Activated T-helper 17 cell treated with anti-CD3 and anti-CD28 coated beads, Interleukin-2, amount 50 U/mL, for 72 hours (primary cell): ENCODE data around the gene GCK. TPM values are rescaled to one million over a fixed set of nuclear protein-coding genes. Genes with fewer than 3 reads are reported as not detected.
"Not testable (repeated sequence)": the region's sequence is repeated elsewhere in the genome, so short reads cannot be mapped to it uniquely, and the experiment has no call there.

Source experiments
- ATAC-seq: fragments of 150-1000 bp; cut with Tn5 transposase; replicated peaks from 2 replicates; pipeline ENCODE4 v1.10.0; 2021; ENCODE audit warnings: mild to moderate bottlenecking, moderate library complexity
- H3K27ac Mint-ChIP-seq: one replicate; pipeline ENCODE4 v1.8.0; 2022; ENCODE audit warnings: mixed read lengths
- H3K27me3 Mint-ChIP-seq: one replicate; pipeline ENCODE4 v1.8.0; 2022; ENCODE audit warnings: mixed read lengths
- H3K36me3 Mint-ChIP-seq: one replicate; pipeline ENCODE4 v1.8.0; 2022; ENCODE audit warnings: low read depth, mild to moderate bottlenecking, mixed read lengths
- H3K4me1 Mint-ChIP-seq: one replicate; pipeline ENCODE4 v1.8.0; 2022; ENCODE audit warnings: mixed read lengths
- H3K4me3 Mint-ChIP-seq: one replicate; pipeline ENCODE4 v1.8.0; 2022; ENCODE audit warnings: mild to moderate bottlenecking, mixed read lengths
- H3K9me3 Mint-ChIP-seq: one replicate; pipeline ENCODE4 v1.8.0; 2022; ENCODE audit warnings: mixed read lengths
- total RNA-seq, 2 donors: library from RNA; stranded (reverse); gene quantifications; one replicate each; pipeline ENCODE4 v1.2.3, GENCODE V29; 2022

GCK gene
- total RNA-seq, 2 donors from 2014 or later, result 0.58 to 1.2 TPM

DNA sequence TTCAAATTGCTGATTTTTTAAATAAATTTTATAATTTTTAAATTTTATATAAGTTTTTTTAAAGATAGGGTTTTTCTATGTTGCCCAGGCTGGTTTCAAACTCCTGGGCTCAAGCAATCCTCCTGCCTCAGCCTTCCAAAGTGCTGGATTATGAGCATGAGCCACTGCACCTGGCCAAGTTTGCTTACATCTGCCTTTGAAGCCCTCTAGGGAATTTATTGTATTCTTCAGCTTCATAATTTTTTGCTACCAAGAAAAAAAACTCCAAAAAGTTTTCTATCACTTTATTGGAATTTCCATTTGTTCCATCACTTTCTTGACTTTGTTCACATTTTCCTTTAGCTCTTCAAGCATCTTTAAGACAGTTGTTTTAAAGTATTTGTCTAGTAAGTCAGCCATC lies 62.1 kb downstream of the GCK start:
- peaks cover 7% of the 10 kb centered on the region for H3K36me3 Mint-ChIP-seq
- peaks cover 10% of the 10 kb centered on the region for H3K4me1 Mint-ChIP-seq
- ATAC-seq, result no peak
- no peaks in the 10 kb centered on the region for H3K9me3 Mint-ChIP-seq
- H3K27ac Mint-ChIP-seq, result no peak overlapping the region
- H3K27me3 Mint-ChIP-seq, result no peaks in the 10 kb centered on the region
- H3K4me3 Mint-ChIP-seq, result no peak overlapping the region

DNA sequence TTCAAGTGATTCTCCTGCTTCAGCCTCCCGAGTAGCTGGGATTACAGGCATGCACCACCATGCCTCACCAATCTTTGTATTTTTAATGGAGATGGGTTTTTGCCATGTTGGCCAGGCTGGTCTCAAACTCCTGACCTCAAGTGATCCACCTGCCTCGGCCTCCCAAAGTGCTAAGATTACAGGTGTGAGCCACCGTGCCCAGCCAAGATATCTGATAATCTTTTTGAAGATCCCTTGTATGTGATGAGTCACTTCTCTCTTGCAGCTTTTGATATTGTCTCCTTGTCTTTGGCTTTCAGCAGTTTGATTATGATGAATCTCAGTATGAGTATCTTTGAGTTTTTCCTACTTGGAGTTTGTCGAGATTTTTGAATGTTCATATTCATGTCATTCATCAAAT lies 62.7 kb downstream of the GCK start:
- Mint-ChIP-seq H3K4me1 (peaks cover 10% of the 10 kb centered on the region), H3K36me3 (peaks cover 12% of the 10 kb centered on the region)
- ATAC-seq, H3K27me3 Mint-ChIP-seq, H3K9me3 Mint-ChIP-seq, H3K27ac Mint-ChIP-seq, H3K4me3 Mint-ChIP-seq: not testable (repeated sequence)

DNA sequence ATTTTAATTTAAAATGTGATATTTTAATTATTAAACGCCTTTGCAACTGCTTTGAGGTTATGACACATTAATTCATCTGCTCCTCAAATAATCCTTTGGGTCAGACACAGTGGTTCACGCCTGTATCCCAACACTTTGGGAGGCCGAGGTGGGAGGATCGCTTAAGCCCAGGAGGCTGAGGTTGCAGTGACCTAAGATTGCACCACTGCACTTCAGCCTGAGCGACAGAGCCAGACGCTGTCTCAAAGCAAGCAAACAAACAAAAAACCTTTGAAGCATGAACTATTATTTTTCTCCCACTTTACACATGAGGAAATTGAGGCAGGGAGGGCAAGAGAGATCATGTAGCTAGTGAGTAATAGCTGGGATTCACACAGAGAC lies 64.4 kb downstream of the GCK start:
- Mint-ChIP-seq H3K36me3 (peaks cover 29% of the 10 kb centered on the region), H3K4me1 (peaks cover 16% of the 10 kb centered on the region), H3K9me3 (no peaks in the 10 kb centered on the region), H3K4me3 (peak overlapping the region; percentile 85), H3K27ac (no peak overlapping the region), H3K27me3 (no peaks in the 10 kb centered on the region)
- ATAC-seq, result no peak

DNA sequence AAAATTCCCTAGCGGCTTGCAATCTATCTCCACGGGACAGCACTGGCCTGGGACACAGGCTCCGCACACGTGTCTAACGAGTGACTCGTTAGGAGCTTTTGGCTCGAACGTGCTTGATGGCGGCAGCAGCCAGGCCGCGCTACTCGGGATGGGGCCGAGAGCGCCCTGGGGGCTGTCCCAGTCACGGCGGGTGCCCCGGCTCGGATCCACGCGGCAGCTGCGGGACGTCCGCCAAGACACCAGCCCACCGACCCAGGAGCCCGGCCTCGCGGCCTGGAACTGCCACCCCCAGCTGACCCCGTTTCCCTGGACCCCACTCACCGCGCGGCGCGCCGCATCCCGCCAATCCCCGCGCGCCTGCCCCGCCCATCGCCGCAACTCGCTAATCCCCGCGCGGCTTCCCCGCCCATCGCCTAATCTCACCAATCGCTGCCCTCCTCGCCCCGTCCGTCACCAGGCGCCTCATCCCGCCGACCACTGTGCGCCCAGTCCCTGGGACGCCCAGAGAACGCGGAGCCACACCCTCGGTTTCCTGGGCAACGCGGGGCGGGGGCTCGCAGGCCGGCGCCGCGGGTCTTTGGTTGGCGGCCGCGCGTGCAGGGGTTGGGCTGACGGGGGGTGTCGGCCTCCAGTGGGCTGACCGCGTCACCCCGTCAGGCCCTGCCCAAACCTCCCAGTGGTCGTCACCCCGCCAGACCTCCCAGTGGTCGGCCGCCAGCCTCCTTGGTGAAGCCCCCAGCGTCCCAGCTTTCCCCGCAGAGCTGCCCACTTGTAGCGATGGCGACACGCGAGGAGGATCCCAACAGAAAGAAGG lies 65.8 kb downstream of the GCK start, which contains the start of gene POLD2:
TSS of gene POLD2 (minus strand) at position 359 of the 814 bp plus-strand sequence. CDS start 1,495 bp downstream, outside the sequence.
- no peaks in the 10 kb centered on the region for H3K27me3 Mint-ChIP-seq
- H3K27ac Mint-ChIP-seq, result peak within 1 kb of the TSS; percentile 93

DNA sequence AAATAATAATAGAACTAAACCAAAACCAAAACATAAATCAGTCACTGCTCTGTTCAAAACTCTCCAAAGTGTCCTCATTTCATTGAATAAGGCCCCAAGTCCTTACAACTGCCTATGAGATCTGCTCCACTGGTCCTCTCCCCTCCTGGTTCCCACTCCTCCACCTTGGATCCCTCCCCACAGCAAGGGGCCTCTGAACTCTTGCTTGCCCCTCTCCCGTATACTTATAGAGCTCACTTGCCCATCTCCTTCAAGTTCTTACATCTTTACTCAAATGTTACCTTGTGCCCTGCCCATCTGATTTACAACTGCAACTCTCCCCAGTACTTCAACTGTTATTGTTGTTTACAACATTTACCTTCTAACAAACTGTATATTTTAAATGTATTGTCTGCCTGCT lies 66.7 kb downstream of the GCK start:
- Mint-ChIP-seq H3K4me3 (peak overlapping the region; percentile 85), H3K27ac (peak overlapping the region; percentile 81), H3K27me3 (no peaks in the 10 kb centered on the region), H3K9me3 (no peaks in the 10 kb centered on the region), H3K36me3 (peaks cover 52% of the 10 kb centered on the region), H3K4me1 (peaks cover 23% of the 10 kb centered on the region)
- no peak for ATAC-seq

More for the DNA sequence above, 65.8 kb downstream of the GCK start, which contains the start of gene POLD2:
- H3K36me3 Mint-ChIP-seq, result peaks cover 44% of the 10 kb centered on the region
- H3K9me3 Mint-ChIP-seq, result no peaks in the 10 kb centered on the region
- peaks cover 20% of the 10 kb centered on the region for H3K4me1 Mint-ChIP-seq
- ATAC-seq, result peak; percentile 100
- peak within 1 kb of the TSS; percentile 85 for H3K4me3 Mint-ChIP-seq

DNA sequence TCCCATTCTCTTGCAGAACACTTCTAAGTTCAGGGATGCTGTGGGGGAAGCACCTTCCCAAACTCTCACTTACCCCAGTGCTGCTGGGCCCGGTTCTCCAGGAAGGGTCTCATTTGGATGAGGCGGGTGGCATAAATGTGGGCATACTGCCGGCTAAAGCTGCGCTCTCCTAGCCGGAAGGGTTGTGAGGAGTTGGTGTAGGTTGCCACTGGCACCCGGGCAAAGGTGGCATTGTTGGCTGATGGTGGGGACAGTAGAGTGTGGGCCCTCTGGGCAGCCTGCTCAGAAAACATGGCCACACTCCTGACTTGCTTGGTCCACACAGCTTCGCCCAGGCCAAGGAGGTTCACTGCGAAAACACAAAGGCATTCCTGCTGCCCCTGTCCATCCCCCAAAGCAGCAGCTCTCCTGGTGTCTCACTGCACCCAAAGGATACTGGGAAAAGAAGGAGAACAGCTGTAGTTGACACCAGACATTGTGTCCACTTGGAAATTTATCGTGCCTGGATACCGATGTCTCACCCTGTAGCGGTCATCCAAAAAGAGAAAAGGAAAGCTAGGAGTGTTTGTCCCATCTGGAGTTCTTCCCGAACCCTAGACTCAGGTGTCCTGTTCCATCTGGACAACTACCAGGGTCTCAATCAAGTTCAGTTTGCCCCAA lies 67.3 kb downstream of the GCK start:
- H3K4me1 Mint-ChIP-seq, result peaks cover 23% of the 10 kb centered on the region
- no peak for ATAC-seq
- no peaks in the 10 kb centered on the region for H3K9me3 Mint-ChIP-seq
- peak overlapping the region; percentile 85 for H3K4me3 Mint-ChIP-seq
- peaks cover 59% of the 10 kb centered on the region for H3K36me3 Mint-ChIP-seq
- peak overlapping the region; percentile 81 for H3K27ac Mint-ChIP-seq
- H3K27me3 Mint-ChIP-seq, result no peaks in the 10 kb centered on the region

DNA sequence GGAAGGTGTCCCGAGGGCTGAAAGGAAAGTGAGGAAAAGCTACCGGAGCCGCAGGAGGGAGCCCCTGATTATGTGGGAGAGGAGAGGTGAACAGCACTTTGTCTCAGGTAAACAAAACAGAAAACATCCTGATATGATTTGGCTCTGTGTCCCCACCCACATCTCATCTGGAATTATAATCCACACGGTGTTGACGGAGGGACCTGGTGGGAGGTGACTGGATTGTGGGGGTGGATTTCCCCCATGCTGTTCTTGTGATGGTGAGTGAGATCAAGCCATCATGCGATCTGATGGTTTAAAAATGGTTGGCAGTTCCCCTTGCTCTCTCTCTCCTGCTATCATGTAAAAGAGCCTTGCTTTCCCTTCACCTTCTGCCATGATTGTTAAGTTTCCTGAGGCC lies 68.8 kb downstream of the GCK start:
- H3K27ac Mint-ChIP-seq, result no peak overlapping the region
- H3K27me3 Mint-ChIP-seq, result no peaks in the 10 kb centered on the region
- H3K4me1 Mint-ChIP-seq, result peaks cover 23% of the 10 kb centered on the region
- H3K9me3 Mint-ChIP-seq, result no peaks in the 10 kb centered on the region
- H3K4me3 Mint-ChIP-seq, result peak overlapping the region; percentile 15
- ATAC-seq, result no peak
- H3K36me3 Mint-ChIP-seq, result peaks cover 67% of the 10 kb centered on the region

DNA sequence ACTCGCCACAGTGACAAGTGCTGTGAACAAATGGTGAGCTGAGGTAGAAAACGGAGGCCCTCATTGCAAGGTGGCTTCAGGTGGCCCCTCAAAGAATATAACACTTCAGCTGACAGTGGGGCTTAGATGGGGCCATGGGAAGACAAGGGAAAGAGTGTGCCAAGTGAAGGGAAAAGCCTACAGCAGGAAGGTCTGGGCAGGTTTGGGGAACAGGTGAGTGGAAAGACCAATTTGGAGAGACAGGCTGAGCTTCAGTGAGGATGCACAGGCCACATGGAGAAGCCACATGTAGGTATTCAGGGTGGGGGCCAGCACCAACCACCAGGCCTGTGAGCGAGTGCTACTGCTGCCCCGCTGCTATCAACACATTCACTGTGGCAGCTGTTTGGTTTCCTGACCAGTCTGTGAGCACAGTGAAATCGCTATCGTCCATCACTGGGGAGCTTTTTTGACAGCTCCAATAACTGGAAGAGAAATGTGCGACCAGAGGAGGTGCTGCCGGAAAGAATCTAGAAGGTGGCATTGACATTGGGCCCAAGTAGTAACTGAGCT lies 69.3 kb downstream of the GCK start:
- Mint-ChIP-seq H3K36me3 (peaks cover 72% of the 10 kb centered on the region), H3K27me3 (no peaks in the 10 kb centered on the region), H3K27ac (no peak overlapping the region), H3K4me3 (peak overlapping the region; percentile 15), H3K4me1 (peaks cover 23% of the 10 kb centered on the region), H3K9me3 (no peaks in the 10 kb centered on the region)
- ATAC-seq, result no peak

DNA sequence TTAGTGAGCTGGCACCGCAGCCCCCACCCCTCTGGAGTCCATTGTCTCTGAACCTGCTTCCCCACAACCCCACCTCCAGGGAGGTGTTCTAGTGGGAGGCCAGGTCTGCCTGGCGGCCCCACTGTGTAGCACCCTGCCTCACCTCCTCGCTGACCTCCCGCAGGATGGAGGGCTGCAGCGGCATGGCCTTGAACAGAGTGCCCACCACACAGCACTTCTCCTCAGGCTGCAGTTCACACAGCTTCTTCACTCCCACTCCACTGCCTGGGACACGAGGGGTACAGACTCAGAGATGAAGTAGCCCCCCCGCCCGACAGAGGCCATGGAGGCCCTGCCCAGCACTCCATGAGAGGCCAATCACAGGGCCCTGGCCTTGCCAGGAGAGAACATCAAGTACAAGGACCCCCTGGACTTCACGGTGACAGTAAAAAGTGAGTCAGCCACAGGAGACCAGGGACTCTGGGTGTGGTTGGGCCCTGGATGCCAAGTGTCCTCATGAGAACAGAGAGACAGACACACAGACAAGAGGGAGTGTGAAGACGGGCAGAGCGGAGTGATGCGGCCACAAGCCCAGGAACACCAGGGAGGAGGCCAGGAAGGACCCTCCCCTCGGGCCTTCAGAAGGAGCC lies 71.3 kb downstream of the GCK start:
- no peak overlapping the region for H3K4me3 Mint-ChIP-seq
- no peaks in the 10 kb centered on the region for H3K9me3 Mint-ChIP-seq
- ATAC-seq, result no peak
- no peaks in the 10 kb centered on the region for H3K27me3 Mint-ChIP-seq
- peaks cover 84% of the 10 kb centered on the region for H3K36me3 Mint-ChIP-seq
- no peak overlapping the region for H3K27ac Mint-ChIP-seq
- H3K4me1 Mint-ChIP-seq, result peaks cover 19% of the 10 kb centered on the region

DNA sequence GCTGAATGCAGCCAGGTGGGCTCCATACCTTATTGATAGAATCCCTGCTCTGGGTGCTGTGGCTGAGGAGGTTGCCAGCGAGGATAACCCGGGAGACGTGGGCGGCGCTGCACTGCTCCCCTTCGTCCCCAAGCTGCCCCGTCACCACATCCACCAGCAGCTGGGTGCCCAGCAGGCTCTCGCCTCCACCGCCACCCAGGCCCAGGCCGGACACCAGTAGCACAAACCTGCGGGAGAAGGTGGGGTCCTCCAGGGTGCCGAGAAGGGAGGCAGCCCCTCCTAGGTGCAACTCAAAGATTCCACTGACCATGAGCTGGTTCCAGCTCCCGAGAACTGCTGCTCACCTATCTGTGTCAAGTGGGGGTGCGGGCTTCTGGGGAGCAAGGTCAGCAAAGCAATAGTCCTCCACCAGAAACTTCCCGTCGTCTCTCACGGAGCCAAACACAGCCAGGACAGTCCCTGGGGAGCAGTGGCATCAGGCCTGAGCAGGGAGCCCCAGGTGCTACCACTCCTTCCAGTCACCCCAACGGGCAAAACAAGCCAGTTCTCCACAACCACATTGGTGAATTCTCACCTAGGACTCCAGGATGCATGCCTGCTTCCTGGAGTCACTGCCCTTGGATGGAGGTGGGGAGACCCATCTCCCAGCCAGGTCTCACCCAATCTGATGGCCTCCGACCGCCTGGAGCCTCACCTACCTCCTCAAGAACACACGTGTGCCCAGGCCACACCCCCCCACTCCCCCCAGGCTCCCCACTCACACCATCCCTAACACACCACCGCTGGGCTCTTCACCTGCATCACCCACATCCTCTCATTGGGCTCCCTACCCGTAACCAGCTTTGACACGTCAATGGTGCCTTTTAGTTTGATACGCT lies 72.2 kb downstream of the GCK start:
- Mint-ChIP-seq H3K4me1 (peaks cover 13% of the 10 kb centered on the region), H3K27me3 (no peaks in the 10 kb centered on the region), H3K27ac (no peak overlapping the region), H3K4me3 (no peak overlapping the region), H3K9me3 (no peaks in the 10 kb centered on the region), H3K36me3 (peaks cover 76% of the 10 kb centered on the region)
- ATAC-seq, result no peak

DNA sequence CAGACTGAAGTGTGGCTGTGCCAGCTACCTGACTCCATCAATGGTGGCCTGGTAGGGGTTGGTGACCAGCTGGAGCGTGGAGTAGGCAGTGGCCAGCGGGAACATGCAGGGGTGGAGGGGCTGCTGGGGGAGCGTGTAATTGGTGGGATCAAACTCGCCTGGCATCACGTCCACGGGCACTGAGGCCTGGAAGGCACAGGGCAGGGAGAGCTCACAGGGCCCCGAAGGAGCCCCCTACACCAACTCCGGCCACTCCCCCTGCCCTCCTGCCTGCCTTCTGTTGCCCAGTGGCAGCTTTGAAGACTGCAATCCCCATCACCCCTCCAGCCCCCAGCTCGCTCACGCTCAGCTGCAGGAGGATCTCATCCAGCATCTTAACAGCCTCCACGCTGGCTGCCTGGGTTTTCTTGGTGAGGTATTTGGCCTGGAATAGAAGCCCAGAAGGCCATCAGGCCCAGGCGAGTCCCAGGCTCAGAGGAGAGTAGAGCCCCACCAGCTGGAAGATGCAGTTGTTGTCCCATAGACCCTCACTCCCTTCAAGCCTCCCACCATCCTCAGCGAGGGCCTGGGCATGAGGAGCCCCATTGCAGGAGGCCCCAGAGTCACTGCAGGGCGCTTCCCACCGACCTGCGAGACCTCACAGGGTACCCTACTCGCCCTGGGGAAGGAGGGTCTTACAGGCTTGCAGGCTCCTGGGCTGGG lies 73.0 kb downstream of the GCK start:
- Mint-ChIP-seq H3K9me3 (no peaks in the 10 kb centered on the region), H3K36me3 (peaks cover 69% of the 10 kb centered on the region)
- ATAC-seq, result no peak

DNA sequence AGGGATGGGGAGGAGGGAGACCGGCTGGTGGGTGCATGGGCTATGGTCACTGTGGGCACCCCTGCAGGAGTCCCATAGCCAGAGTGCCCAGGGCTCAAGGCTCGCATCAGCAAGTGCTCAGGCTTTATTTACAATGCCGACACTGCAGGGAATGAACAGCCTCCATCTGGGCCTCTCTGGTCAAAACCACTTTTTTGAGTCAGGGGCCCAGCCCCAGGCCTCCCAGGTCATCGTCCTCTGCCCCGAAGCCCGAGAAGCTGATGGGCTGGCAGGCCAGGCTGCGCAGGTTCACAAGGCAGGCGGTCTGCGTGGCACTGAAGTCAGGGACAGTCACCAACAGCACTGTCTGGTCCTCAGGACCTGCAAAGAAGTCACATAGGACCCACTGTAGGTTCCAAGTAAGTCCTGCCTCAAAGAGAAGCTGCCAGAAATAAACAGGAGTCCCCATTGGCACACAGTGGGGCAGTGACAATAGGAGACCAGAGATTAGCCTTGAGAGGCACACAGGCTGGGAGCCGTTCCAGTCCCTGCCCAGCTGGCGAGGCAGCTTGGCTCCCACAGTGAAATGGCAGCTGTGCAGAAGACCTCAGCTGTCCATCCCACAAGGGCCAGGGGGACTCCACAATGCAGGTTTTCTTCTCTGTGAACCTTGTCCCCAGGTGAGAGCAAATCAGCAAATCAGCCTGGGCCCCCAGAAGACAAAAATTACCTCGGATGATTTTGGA lies 74.5 kb downstream of the GCK start:
- H3K27me3 Mint-ChIP-seq, result no peaks in the 10 kb centered on the region
- H3K27ac Mint-ChIP-seq, result no peak overlapping the region
- H3K9me3 Mint-ChIP-seq, result no peaks in the 10 kb centered on the region
- H3K4me3 Mint-ChIP-seq, result no peak overlapping the region
- H3K36me3 Mint-ChIP-seq, result peaks cover 54% of the 10 kb centered on the region
- peaks cover 6% of the 10 kb centered on the region for H3K4me1 Mint-ChIP-seq
- ATAC-seq, result no peak

More for the DNA sequence above, 73.0 kb downstream of the GCK start:
- H3K27ac Mint-ChIP-seq, result no peak overlapping the region
- H3K4me3 Mint-ChIP-seq, result no peak overlapping the region
- peaks cover 13% of the 10 kb centered on the region for H3K4me1 Mint-ChIP-seq
- no peaks in the 10 kb centered on the region for H3K27me3 Mint-ChIP-seq
